ENCODE results near the gene SARDH.

DNA sequence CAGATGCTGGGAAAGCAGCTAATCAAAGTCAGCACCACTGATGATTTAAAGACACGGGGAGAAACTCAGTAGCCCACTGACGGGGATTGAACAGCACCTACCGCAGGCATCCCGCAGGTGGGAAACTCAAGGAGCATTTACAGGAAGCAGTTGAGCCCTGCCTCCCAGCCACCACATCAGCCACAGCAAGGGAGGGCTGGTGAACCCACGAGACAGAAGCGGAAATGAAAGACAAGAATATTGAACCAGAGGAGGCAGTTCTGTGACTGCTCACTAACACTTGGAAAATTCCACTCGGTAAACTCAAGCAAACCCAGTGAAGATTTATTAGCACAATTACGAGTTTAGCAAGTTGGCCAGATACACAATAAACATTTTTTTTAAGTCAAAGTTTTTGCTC lies 118.4 kb downstream of the SARDH start:
- TF ChIP-seq POLR2A (IDR thresholded peaks at IDR 0.05) = no peak
- TF ChIP-seq, protein P1, sequence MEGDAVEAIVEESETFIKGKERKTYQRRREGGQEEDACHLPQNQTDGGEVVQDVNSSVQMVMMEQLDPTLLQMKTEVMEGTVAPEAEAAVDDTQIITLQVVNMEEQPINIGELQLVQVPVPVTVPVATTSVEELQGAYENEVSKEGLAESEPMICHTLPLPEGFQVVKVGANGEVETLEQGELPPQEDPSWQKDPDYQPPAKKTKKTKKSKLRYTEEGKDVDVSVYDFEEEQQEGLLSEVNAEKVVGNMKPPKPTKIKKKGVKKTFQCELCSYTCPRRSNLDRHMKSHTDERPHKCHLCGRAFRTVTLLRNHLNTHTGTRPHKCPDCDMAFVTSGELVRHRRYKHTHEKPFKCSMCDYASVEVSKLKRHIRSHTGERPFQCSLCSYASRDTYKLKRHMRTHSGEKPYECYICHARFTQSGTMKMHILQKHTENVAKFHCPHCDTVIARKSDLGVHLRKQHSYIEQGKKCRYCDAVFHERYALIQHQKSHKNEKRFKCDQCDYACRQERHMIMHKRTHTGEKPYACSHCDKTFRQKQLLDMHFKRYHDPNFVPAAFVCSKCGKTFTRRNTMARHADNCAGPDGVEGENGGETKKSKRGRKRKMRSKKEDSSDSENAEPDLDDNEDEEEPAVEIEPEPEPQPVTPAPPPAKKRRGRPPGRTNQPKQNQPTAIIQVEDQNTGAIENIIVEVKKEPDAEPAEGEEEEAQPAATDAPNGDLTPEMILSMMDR (IDR thresholded peaks at IDR 0.05) = no peak
